ENCODE results near the gene ODAD2. TPM values are rescaled to one million over a fixed set of nuclear protein-coding genes. Genes with fewer than 3 reads are reported as not detected.

The ODAD2 gene
- total RNA-seq, 1 experiment from 2014 or later: not detected

DNA sequence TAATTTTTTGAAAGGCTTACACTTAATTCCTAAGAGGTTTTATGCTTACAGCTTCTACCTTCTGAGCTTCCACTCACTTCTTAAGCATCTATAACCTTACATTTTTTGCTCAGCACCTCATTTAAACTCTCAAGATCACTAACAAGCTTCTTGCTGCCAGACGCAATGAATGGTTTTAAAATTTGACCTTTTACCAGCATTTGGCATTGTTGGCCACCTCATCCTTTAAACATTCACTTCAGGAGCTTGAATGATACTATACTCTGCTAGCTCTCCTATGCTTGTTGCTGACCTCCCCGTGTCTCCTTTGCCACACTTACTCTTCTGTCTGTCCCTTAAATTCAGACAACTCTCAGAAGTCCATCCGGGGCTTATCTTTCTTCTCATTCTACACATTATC lies 37.7 kb upstream of the ODAD2 start:
- in situ Hi-C loops (cut with HindIII; ENCODE audit: low pct_unique_long_range_greater_than_20kb, low sequenced_read_pairs): no loop called here
- Histone ChIP-seq H3K4me1 (ENCODE audit: control insufficient read depth, insufficient read depth, low read length) (no peaks in the 10 kb centered on the region), H3K9me3 (ENCODE audit: control insufficient read depth, insufficient read depth, low read depth, low read length) (no peaks in the 10 kb centered on the region), H3K36me3 (ENCODE audit: control insufficient read depth, insufficient read depth, low read length) (no peaks in the 10 kb centered on the region), H3K4me3 (ENCODE audit: low read depth in 2 of 2, low read length in 2 of 2) (no peak overlapping the region), H3K27ac (ENCODE audit: low read length) (no peak overlapping the region), H3K27me3 (ENCODE audit: control insufficient read depth, insufficient read depth, low read length) (no peaks in the 10 kb centered on the region; the same call in 1 of the 2 replicates)
- CTCF ChIA-PET: no interaction called here
- no peak for ATAC-seq
- intact Hi-C loops (cut with micrococcal nuclease; ENCODE audit: unreplicated experiment): no loop called here
- no TSS peak for BruUV-seq (replicated peaks)
- POLR2A ChIA-PET: no interaction called here
- no peak for DNase-seq (ENCODE audit: low read depth, low spot score)
- TF ChIP-seq SIN3A (IDR thresholded peaks at IDR 0.05; ENCODE audit: borderline replicate concordance, insufficient read depth, low read depth, low read length): no peak

DNA sequence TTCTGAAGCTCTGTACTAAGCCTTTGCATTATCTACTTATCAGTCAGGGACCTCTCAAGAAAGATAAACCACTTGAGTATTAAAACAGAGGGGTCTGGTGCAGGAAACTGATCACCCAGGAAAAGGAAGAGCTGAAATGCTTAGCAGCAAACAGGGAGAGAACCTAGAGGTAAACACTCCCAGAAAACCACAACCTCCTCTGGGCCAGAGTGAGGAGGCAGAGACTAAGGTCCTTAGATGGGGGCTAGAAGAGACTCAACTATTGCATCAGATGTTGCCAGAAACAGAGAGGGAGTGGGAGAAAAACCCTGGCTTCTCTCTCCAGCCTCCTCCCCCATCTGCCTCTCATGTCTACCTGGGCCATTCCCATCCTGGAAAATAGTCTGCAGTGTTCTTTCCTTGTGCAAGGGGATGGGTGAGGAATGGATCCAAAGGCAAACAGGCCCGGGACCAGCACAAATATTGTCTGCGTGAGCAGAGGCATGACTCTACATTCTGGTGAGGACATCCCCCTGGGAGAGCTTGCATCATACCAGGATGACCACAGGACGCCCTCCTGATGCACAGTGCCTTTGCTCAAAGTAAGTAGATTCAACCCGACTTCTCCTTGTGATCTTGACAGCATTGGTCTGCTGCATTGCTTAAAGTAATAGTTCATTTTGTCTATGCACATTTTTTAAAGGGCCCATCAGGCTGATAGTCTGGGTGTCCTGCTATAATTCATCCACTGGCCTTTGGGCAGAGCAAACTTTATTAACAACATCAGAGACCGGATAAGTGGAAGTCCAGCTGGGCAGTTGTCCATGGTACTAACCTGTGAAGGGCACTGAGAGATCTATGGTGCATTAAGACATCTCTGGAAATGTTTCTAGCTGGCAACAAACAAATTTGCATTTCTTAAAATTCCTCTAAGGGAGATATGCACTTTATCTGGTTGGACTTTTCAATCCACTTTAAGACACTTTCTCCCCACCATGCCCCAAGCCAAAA lies 22.4 kb upstream of the ODAD2 start:
- in situ Hi-C loops (cut with HindIII; ENCODE audit: low pct_unique_long_range_greater_than_20kb, low sequenced_read_pairs) (no loop called here), intact Hi-C loops (cut with micrococcal nuclease; ENCODE audit: unreplicated experiment) (no loop called here)
- BruUV-seq (replicated peaks): no TSS peak
- H3K27ac ChIP-seq (ENCODE audit: low read length): no peak overlapping the region
- ATAC-seq: no peak
- no peaks in the 10 kb centered on the region for H3K27me3 ChIP-seq (ENCODE audit: control insufficient read depth, insufficient read depth, low read length)
- H3K4me1 ChIP-seq (ENCODE audit: control insufficient read depth, insufficient read depth, low read length): no peaks in the 10 kb centered on the region
- TF ChIP-seq SIN3A (IDR thresholded peaks at IDR 0.05; ENCODE audit: borderline replicate concordance, insufficient read depth, low read depth, low read length) (no peak), POLR2AphosphoS5 (IDR thresholded peaks at IDR 0.05; ENCODE audit: low read depth, low read length) (no peak)
- ChIA-PET CTCF (no interaction called here), POLR2A (no interaction called here)
- no peaks in the 10 kb centered on the region for H3K36me3 ChIP-seq (ENCODE audit: control insufficient read depth, insufficient read depth, low read length)
- H3K9me3 ChIP-seq (ENCODE audit: control insufficient read depth, insufficient read depth, low read depth, low read length): no peaks in the 10 kb centered on the region
- no peak overlapping the region for H3K4me3 ChIP-seq (ENCODE audit: low read depth in 2 of 2, low read length in 2 of 2)
- DNase-seq (ENCODE audit: low read depth, low spot score): no peak

DNA sequence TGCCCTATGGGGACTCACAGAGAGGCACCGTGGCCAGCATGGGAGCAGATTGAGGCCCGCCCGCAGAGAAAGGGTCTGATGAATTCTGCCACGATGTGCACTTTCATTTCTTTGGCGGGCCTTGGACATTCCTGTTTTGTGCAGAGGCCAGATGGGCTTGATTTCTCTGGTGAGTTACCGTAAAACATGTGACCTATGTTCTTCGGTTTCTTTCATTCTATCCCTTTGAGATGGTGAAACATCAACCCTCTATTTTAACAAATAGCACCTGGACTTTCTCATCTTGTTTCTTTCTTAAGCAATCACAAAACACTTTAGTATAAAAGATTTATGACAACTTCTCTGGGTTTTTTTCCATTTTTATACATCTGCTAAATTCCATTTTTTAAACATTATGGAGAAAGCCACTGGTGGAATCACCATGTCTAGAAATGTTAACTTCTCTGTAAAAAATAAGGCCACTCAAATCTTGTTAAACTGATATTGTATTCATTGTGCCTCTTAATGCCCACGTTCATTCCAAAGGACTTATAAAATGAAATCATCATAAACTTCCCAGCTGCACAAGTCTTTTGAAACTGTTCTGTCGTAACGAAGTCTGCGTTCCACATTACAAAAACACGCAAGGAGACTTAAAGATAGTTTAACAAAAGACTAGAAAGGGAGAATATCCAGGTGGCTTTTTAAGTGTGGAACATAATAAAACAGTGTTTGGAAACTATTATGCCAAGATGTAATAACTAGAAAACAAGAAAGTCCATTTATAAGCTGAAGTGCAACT lies 21.4 kb upstream of the ODAD2 start:
- Histone ChIP-seq H3K4me1 (ENCODE audit: control insufficient read depth, insufficient read depth, low read length) (no peaks in the 10 kb centered on the region), H3K4me3 (ENCODE audit: low read depth in 2 of 2, low read length in 2 of 2) (no peak overlapping the region), H3K9me3 (ENCODE audit: control insufficient read depth, insufficient read depth, low read depth, low read length) (no peaks in the 10 kb centered on the region), H3K36me3 (ENCODE audit: control insufficient read depth, insufficient read depth, low read length) (no peaks in the 10 kb centered on the region), H3K27ac (ENCODE audit: low read length) (no peak overlapping the region), H3K27me3 (ENCODE audit: control insufficient read depth, insufficient read depth, low read length) (no peaks in the 10 kb centered on the region)
- intact Hi-C loops (cut with micrococcal nuclease; ENCODE audit: unreplicated experiment) (no loop called here), in situ Hi-C loops (cut with HindIII; ENCODE audit: low pct_unique_long_range_greater_than_20kb, low sequenced_read_pairs) (no loop called here)
- DNase-seq (ENCODE audit: low read depth, low spot score): no peak
- POLR2A ChIA-PET: no interaction called here
- CTCF ChIA-PET: no interaction called here
- BruUV-seq (replicated peaks): no TSS peak
- no peak for ATAC-seq
- TF ChIP-seq POLR2AphosphoS5 (IDR thresholded peaks at IDR 0.05; ENCODE audit: low read depth, low read length): no peak
- no peak for TF ChIP-seq SIN3A (IDR thresholded peaks at IDR 0.05; ENCODE audit: borderline replicate concordance, insufficient read depth, low read depth, low read length)
- TF ChIP-seq, protein P1, sequence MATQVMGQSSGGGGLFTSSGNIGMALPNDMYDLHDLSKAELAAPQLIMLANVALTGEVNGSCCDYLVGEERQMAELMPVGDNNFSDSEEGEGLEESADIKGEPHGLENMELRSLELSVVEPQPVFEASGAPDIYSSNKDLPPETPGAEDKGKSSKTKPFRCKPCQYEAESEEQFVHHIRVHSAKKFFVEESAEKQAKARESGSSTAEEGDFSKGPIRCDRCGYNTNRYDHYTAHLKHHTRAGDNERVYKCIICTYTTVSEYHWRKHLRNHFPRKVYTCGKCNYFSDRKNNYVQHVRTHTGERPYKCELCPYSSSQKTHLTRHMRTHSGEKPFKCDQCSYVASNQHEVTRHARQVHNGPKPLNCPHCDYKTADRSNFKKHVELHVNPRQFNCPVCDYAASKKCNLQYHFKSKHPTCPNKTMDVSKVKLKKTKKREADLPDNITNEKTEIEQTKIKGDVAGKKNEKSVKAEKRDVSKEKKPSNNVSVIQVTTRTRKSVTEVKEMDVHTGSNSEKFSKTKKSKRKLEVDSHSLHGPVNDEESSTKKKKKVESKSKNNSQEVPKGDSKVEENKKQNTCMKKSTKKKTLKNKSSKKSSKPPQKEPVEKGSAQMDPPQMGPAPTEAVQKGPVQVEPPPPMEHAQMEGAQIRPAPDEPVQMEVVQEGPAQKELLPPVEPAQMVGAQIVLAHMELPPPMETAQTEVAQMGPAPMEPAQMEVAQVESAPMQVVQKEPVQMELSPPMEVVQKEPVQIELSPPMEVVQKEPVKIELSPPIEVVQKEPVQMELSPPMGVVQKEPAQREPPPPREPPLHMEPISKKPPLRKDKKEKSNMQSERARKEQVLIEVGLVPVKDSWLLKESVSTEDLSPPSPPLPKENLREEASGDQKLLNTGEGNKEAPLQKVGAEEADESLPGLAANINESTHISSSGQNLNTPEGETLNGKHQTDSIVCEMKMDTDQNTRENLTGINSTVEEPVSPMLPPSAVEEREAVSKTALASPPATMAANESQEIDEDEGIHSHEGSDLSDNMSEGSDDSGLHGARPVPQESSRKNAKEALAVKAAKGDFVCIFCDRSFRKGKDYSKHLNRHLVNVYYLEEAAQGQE (IDR thresholded peaks at IDR 0.05; ENCODE audit: insufficient read depth in 1 of 2, low read depth in 2 of 2, low read length in 1 of 2): no peak
- TF ChIP-seq, protein P2, sequence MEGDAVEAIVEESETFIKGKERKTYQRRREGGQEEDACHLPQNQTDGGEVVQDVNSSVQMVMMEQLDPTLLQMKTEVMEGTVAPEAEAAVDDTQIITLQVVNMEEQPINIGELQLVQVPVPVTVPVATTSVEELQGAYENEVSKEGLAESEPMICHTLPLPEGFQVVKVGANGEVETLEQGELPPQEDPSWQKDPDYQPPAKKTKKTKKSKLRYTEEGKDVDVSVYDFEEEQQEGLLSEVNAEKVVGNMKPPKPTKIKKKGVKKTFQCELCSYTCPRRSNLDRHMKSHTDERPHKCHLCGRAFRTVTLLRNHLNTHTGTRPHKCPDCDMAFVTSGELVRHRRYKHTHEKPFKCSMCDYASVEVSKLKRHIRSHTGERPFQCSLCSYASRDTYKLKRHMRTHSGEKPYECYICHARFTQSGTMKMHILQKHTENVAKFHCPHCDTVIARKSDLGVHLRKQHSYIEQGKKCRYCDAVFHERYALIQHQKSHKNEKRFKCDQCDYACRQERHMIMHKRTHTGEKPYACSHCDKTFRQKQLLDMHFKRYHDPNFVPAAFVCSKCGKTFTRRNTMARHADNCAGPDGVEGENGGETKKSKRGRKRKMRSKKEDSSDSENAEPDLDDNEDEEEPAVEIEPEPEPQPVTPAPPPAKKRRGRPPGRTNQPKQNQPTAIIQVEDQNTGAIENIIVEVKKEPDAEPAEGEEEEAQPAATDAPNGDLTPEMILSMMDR (IDR thresholded peaks at IDR 0.05): no peak
- no peak for TF ChIP-seq TCF7L2 (IDR thresholded peaks at IDR 0.05; ENCODE audit: low read depth, low read length)
